Measurements from ENCODE around the gene ORAI3. TPM values are rescaled to one million over a fixed set of nuclear protein-coding genes. Genes with fewer than 3 reads are reported as not detected.

ORAI3 gene
- total and polyA plus RNA-seq, 3 donors from 2014 or later: 29.1 to 75.0 (median 68.6) TPM

GRCh38 chr16:30976486-30976885, 27.6 kb downstream of the ORAI3 start:
- intact Hi-C loops (cut with DNase I; ENCODE audit: low total_unique reads): no loop called here
- H3K36me3 ChIP-seq (ENCODE audit: low read depth, missing control alignments): no peaks in the 10 kb centered on the region
- H3K27me3 ChIP-seq: no peaks in the 10 kb centered on the region
- no peak overlapping the region for H3K4me3 ChIP-seq
- 88 to 95% methylated on average over 4 of the region's 4 CpGs for WGBS, 2 donors
- no peaks in the 10 kb centered on the region for H3K4me1 ChIP-seq
- no peak overlapping the region for H3K27ac ChIP-seq
- no peak for DNase-seq
- no peaks in the 10 kb centered on the region for H3K9me3 ChIP-seq
- TF ChIP-seq CTCF (IDR thresholded peaks at IDR 0.05) (no peak), POLR2A (IDR thresholded peaks at IDR 0.05) (no peak)

GRCh38 chr16:30977502-30977901, 28.6 kb downstream of the ORAI3 start:
- Histone ChIP-seq H3K27me3 (no peaks in the 10 kb centered on the region), H3K4me3 (no peak overlapping the region), H3K4me1 (no peaks in the 10 kb centered on the region), H3K27ac (no peak overlapping the region), H3K36me3 (ENCODE audit: low read depth, missing control alignments) (no peaks in the 10 kb centered on the region), H3K9me3 (no peaks in the 10 kb centered on the region)
- DNase-seq: no peak
- intact Hi-C loops (cut with DNase I; ENCODE audit: low total_unique reads): no loop called here
- WGBS, 2 donors: 78 to 82% methylated on average over 9 to 17 of the region's 17 CpGs
- no peak for TF ChIP-seq POLR2A (IDR thresholded peaks at IDR 0.05)
- TF ChIP-seq CTCF (IDR thresholded peaks at IDR 0.05): no peak

GRCh38 chr16:30979170-30980022, 30.5 kb downstream of the ORAI3 start:
- no peak for DNase-seq
- no peaks in the 10 kb centered on the region for H3K4me1 ChIP-seq
- no peaks in the 10 kb centered on the region for H3K9me3 ChIP-seq
- H3K27ac ChIP-seq: no peak overlapping the region
- H3K36me3 ChIP-seq (ENCODE audit: low read depth, missing control alignments): no peaks in the 10 kb centered on the region
- no peak overlapping the region for H3K4me3 ChIP-seq
- TF ChIP-seq CTCF (IDR thresholded peaks at IDR 0.05) (no peak), POLR2A (IDR thresholded peaks at IDR 0.05) (no peak)
- H3K27me3 ChIP-seq: no peaks in the 10 kb centered on the region
- 85 to 88% methylated on average over 27 to 54 of the region's 62 CpGs for WGBS, 2 donors
- intact Hi-C loops (cut with DNase I; ENCODE audit: low total_unique reads): loop anchor here (5.0 to 10.0 kb wide), 4 partner anchors 55 to 455 kb away; partner anchors contain the start of gene STX4

- DNase-seq: no peak
- no peaks in the 10 kb centered on the region for H3K36me3 ChIP-seq (ENCODE audit: low read depth, missing control alignments)
- no peak overlapping the region for H3K4me3 ChIP-seq
- WGBS, 2 donors: 80 to 82% methylated on average over 12 to 15 of the region's 15 CpGs
- no peaks in the 10 kb centered on the region for H3K9me3 ChIP-seq
- H3K27me3 ChIP-seq: no peaks in the 10 kb centered on the region
- no peak for TF ChIP-seq CTCF (IDR thresholded peaks at IDR 0.05)
- no peak for TF ChIP-seq POLR2A (IDR thresholded peaks at IDR 0.05)
- no peak overlapping the region for H3K27ac ChIP-seq
- intact Hi-C loops (cut with DNase I; ENCODE audit: low total_unique reads): loop anchor here (5.0 to 10.0 kb wide), 4 partner anchors 55 to 455 kb away; partner anchors contain the start of gene STX4
- no peaks in the 10 kb centered on the region for H3K4me1 ChIP-seq
Measured at GRCh38 chr16:30980023-30980371, 31.1 kb downstream of the ORAI3 start.

All from testis (tissue), 3 donors.